HG03280 (cell line): ENCODE data around the gene CCIN.
"Not testable (repeated sequence)": the region's sequence is repeated elsewhere in the genome, so short reads cannot be mapped to it uniquely, and the experiment has no call there.

Experiments
- ATAC-seq: cut with Tn5 transposase; IDR thresholded peaks from one replicate; pipeline ENCODE4 v1.9.1; 2021; ENCODE audit warnings: mild to moderate bottlenecking, moderate library complexity; ENCODE audit not compliant: unreplicated experiment

CCIN gene

GRCh38 chr9:36169166-36169565, at the start of gene CCIN:
Gene CCIN (plus strand): TSS chr9:36169388. CDS start chr9:36169503, 115 bp downstream.
- no peak for ATAC-seq

GRCh38 chr9:36119476-36119875, 49.7 kb upstream of the CCIN start:
- no peak for ATAC-seq

GRCh38 chr9:36120705-36121104, 48.5 kb upstream of the CCIN start:
- ATAC-seq: no peak

GRCh38 chr9:36121971-36122370, 47.2 kb upstream of the CCIN start:
- no peak for ATAC-seq

- no peak for ATAC-seq
Measured at GRCh38 chr9:36123515-36123914, 45.7 kb upstream of the CCIN start.

- no peak for ATAC-seq
Measured at GRCh38 chr9:36125062-36125855, 43.9 kb upstream of the CCIN start.

GRCh38 chr9:36126016-36126730, 43.0 kb upstream of the CCIN start:
- ATAC-seq: no peak

GRCh38 chr9:36127652-36128244, 41.4 kb upstream of the CCIN start:
- no peak for ATAC-seq

- no peak for ATAC-seq
Measured at GRCh38 chr9:36128349-36128748, 40.8 kb upstream of the CCIN start.

- no peak for ATAC-seq
Measured at GRCh38 chr9:36129139-36129538, 40.0 kb upstream of the CCIN start.

- not testable (repeated sequence) for ATAC-seq
Measured at GRCh38 chr9:36131666-36132065, 37.5 kb upstream of the CCIN start.

GRCh38 chr9:36132086-36132485, 37.1 kb upstream of the CCIN start:
- no peak for ATAC-seq

GRCh38 chr9:36134761-36135505, 34.3 kb upstream of the CCIN start:
- no peak for ATAC-seq

- no peak for ATAC-seq
Measured at GRCh38 chr9:36135741-36136271, 33.4 kb upstream of the CCIN start.

GRCh38 chr9:36136272-36136893, 32.8 kb upstream of the CCIN start, which contains the start of gene GLIPR2:
Gene GLIPR2 (plus strand): TSS chr9:36136733. CDS start chr9:36136779, 46 bp downstream.
- peak; percentile 89 for ATAC-seq

- peak; percentile 38 for ATAC-seq
Measured at GRCh38 chr9:36136894-36137391, 32.2 kb upstream of the CCIN start.

- ATAC-seq: no peak
Measured at GRCh38 chr9:36137392-36138004, 31.7 kb upstream of the CCIN start.

GRCh38 chr9:36138496-36138895, 30.7 kb upstream of the CCIN start:
- ATAC-seq: no peak

- no peak for ATAC-seq
Measured at GRCh38 chr9:36138901-36139300, 30.3 kb upstream of the CCIN start.
